SK-N-MC (cell line): ENCODE measurements around the gene SLBP.

Experiments
- EZH2 ChIP-seq: fragments of 200-600 bp; sonication (generic); IDR thresholded peaks from one replicate; pipeline ENCODE4 v1.6.1; 2017; ENCODE audit warnings: antibody characterized with exemption
- POLR2AphosphoS5 ChIP-seq: IDR thresholded peaks from 2 replicates; pipeline ENCODE4 v1.6.1; 2012; ENCODE audit warnings: mild to moderate bottlenecking, low read depth, low read length, borderline replicate concordance

DNA sequence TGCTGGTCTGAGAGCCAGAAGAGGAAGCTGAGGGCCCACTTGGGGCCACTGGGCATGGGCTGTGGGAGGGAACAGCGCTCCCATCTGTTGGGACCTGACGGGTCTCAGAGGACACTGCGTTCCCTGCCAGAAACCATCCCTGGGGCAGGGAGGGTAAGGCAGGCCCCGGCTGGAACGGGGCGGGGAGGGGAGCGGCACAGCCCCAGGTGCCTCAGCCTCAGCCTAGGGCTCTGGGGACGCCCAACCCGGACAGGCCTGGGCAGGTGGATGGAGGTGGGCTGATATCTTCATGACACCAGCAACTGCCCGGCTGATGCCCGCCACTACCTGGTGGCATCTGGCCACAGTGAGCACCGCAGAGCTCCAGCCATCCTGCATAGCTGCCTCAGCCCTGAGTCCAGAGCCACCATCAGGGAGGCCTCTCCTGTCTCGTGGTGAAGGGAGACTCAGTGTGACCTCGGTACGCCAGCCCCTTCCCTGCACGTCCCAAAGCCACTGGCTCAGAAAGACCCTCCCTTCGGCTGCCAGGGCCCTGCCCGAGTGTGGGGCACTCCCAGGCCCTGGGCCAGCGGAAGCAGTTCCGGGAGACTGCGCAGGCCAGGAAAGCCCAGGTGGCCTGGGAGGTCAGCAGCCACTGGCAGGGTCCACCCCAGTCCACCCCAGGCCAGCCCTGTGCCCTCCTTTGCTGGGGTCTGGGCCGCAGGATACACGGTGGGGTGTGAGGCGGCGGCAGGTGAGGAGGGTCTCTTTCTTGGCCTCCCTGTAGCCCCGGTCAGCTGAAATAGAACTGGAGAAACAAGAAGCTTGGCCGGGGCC lies 46.4 kb upstream of the SLBP start:
- TF ChIP-seq POLR2AphosphoS5 (no peak), EZH2 (no peak)
